ENCODE results near the gene SRD5A1. TPM values are rescaled to one million over a fixed set of nuclear protein-coding genes. Genes with fewer than 3 reads are reported as not detected.

SRD5A1 gene
- total RNA-seq, 2 experiments from 2014 or later, result 15.9 to 20.4 TPM

Other genes starting within 250 kb of the SRD5A1 start
- gene UBE2QL1, start 184.6 kb upstream of the SRD5A1 start, total RNA-seq, result not detected
- gene NSUN2, start 396 bp upstream of the SRD5A1 start, total RNA-seq, result 10 to 100 TPM; 83.0 to 84.7 TPM
- gene TENT4A, start 80.0 kb downstream of the SRD5A1 start, total RNA-seq, result 10 to 100 TPM; 43.1 to 45.5 TPM